ENCODE results near the gene PITPNC1. TPM values are rescaled to one million over a fixed set of nuclear protein-coding genes. Genes with fewer than 3 reads are reported as not detected.

PITPNC1 gene
- total and polyA plus RNA-seq, 2 donors (not counting 3 experiments of a cell fraction or from before 2014, with no cell fraction given), result 2.4 to 9.6 TPM

DNA sequence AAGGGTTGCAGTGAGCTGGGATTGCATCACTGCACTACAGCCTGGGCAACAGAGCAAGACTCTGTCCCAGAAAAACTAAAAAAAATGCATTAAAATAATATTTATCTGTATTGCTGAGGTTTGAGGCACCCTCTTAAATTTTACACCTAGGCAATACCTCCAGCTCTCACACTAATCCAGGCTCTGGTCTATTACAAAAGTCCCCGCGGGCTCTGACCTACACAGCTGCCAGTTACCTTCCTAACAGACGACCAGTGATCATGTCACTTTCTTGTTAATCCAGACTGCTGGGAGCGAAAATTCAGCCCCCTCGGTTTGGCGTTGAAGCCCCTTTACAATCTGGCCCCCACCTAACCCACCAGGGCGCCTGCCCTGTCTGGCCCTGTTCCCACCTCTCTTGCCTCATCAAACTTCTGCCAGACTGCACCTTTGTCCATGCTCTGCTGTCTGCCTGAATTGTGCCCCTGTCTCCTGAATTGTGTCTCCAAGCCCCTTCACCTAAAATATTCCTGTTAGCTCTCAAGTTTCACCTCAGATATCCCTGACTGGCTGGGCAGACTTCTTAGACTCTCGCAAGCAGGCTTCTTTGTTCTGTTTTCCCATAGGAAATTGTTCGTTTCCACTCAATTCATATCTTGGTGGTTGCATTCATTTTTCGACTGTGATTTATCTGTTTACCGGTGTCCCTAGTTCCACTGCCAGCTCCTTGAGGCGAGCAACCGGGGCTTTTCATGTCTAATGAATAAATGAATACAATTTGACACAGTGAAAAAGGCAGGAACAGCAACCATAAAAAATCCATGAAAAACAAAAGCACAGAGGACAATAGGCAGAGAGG lies 65.9 kb downstream of the PITPNC1 start:
- dilution Hi-C loops (cut with MboI; ENCODE audit: extremely low pct_ligation_motif_present, low sequenced_read_pairs) (no loop called here), intact Hi-C loops (cut with micrococcal nuclease) (loop anchor here (1.0 kb wide), 1 partner anchor 65 kb away; no protein-coding TSS in a partner anchor)
- peak overlapping the region; percentile 36 for H2AFZ ChIP-seq (ENCODE audit: low read depth, low read length)
- no peaks in the 10 kb centered on the region for H3K27me3 ChIP-seq (ENCODE audit: control insufficient read depth in 2 of 2, insufficient read depth in 2 of 2, low read length in 2 of 2)
- peak overlapping the region; percentile 0 for H3K27ac ChIP-seq (ENCODE audit: insufficient read depth, low read depth, low read length)
- no TSS peak for BruUV-seq (replicated peaks)
- no peaks in the 10 kb centered on the region for H4K20me1 ChIP-seq (replicated peaks; ENCODE audit: control insufficient read depth, extremely low read depth, insufficient read depth, low read length)
- peaks cover 23% of the 10 kb centered on the region for H3K4me1 ChIP-seq (ENCODE audit: control insufficient read depth, extremely low read depth, insufficient read depth, low read length)
- peak overlapping the region; percentile 0 for H3K9ac ChIP-seq (replicated peaks; ENCODE audit: extremely low read depth, insufficient read depth, low read length)
- no peak overlapping the region for H3K4me2 ChIP-seq (ENCODE audit: insufficient read depth, low read length)
- no peaks in the 10 kb centered on the region for H3K36me3 ChIP-seq (ENCODE audit: control insufficient read depth in 2 of 2, extremely low read depth in 1 of 2, insufficient read depth in 2 of 2, low read length in 2 of 2)
- DNase-seq (ENCODE audit: low read depth, low spot score) (peak; percentile 91), FAIRE-seq (peak; percentile 59)
- H3K9me1 ChIP-seq (replicated peaks; ENCODE audit: control insufficient read depth, extremely low read depth, insufficient read depth, low read length), result no peaks in the 10 kb centered on the region
- no peaks in the 10 kb centered on the region for H3K79me2 ChIP-seq (ENCODE audit: control insufficient read depth, insufficient read depth, low read length)
- ChIA-PET POLR2A (no interaction called here), CTCF (interaction anchor here (0.7 to 3.6 kb wide), 6 partner anchors 11 to 64 kb away, joined by 3 to 30 read pairs (median 8); no protein-coding TSS in a partner anchor)
- H3K9me3 ChIP-seq (replicated peaks; ENCODE audit: control insufficient read depth, insufficient read depth, low read length), result no peaks in the 10 kb centered on the region
- TF ChIP-seq GATA2 (IDR thresholded peaks at IDR 0.05; ENCODE audit: insufficient read depth, insufficient read length, low read depth, low read length), result no peak
- no peak for TF ChIP-seq MAX (IDR thresholded peaks at IDR 0.05; ENCODE audit: insufficient read depth, insufficient read length)
- TF ChIP-seq CTCF (IDR thresholded peaks at IDR 0.05; ENCODE audit: extremely low read depth in 1 of 2, insufficient read depth in 1 of 2, low read depth in 1 of 2, low read length in 2 of 2), result no peak
- no peak for TF ChIP-seq POLR2AphosphoS5 (IDR thresholded peaks at IDR 0.05; ENCODE audit: insufficient read depth, low read depth, low read length)
- no peak for TF ChIP-seq FOS (IDR thresholded peaks at IDR 0.05; ENCODE audit: borderline replicate concordance, insufficient read depth, low read length)
- TF ChIP-seq JUN (IDR thresholded peaks at IDR 0.05; ENCODE audit: borderline replicate concordance, insufficient read depth, insufficient read length, low read depth), result no peak
- TF ChIP-seq MYC (IDR thresholded peaks at IDR 0.05; ENCODE audit: low read depth, low read length), result no peak
- TF ChIP-seq EZH2 (IDR thresholded peaks at IDR 0.05; ENCODE audit: borderline replicate concordance, low read depth, low read length, severe bottlenecking), result no peak
- TF ChIP-seq POLR2A (IDR thresholded peaks at IDR 0.05; ENCODE audit: low read depth, low read length), result no peak
- H3K4me3 ChIP-seq (replicated peaks in 1 of 3; ENCODE audit: insufficient read depth in 1 of 3, low read depth in 1 of 3, low read length in 3 of 3), result no peak overlapping the region

Measured in endothelial cell of umbilical vein (primary cell).